ENCODE measurements around the gene HAGHL.

GRCh38 chr16:735982-736453 lies 9.1 kb downstream of the HAGHL start:
- TF ChIP-seq CTCF (IDR thresholded peaks at IDR 0.05) (no peak), POLR2A (IDR thresholded peaks at IDR 0.05) (no peak)
